NCI-H1105 (cell line): ENCODE results near the gene MGLL.

Source experiments
- DNase-seq: peaks from one replicate; lab custom pipeline; 2025; lab: John Stamatoyannopoulos, UW

MGLL gene

GRCh38 chr3:127822041-127822681 lies at the start of gene MGLL:
Gene MGLL (minus strand): TSS chr3:127822515. CDS start chr3:127822318, 197 bp downstream.
- no peak for DNase-seq

GRCh38 chr3:127870156-127870555 lies 47.8 kb upstream of the MGLL start:
- DNase-seq: no peak

- no peak for DNase-seq
Observed at GRCh38 chr3:127867986-127868385, 45.7 kb upstream of the MGLL start.

GRCh38 chr3:127867412-127867811 lies 45.1 kb upstream of the MGLL start:
- DNase-seq: no peak

GRCh38 chr3:127865941-127866340 lies 43.6 kb upstream of the MGLL start:
- DNase-seq: no peak

- DNase-seq: no peak
Observed at GRCh38 chr3:127860211-127860696, 37.9 kb upstream of the MGLL start.

GRCh38 chr3:127859730-127860129 lies 37.4 kb upstream of the MGLL start:
- DNase-seq: no peak

- DNase-seq: no peak
Observed at GRCh38 chr3:127858937-127859336, 36.6 kb upstream of the MGLL start.

GRCh38 chr3:127858521-127858920 lies 36.2 kb upstream of the MGLL start:
- DNase-seq: no peak

GRCh38 chr3:127857333-127857732 lies 35.0 kb upstream of the MGLL start:
- no peak for DNase-seq

GRCh38 chr3:127856801-127857200 lies 34.5 kb upstream of the MGLL start:
- DNase-seq: no peak

- DNase-seq: no peak
Observed at GRCh38 chr3:127855246-127855645, 32.9 kb upstream of the MGLL start.

GRCh38 chr3:127853681-127854080 lies 31.4 kb upstream of the MGLL start:
- DNase-seq: no peak

GRCh38 chr3:127851899-127852298 lies 29.6 kb upstream of the MGLL start:
- peak; percentile 41 for DNase-seq

GRCh38 chr3:127849368-127849767 lies 27.1 kb upstream of the MGLL start:
- DNase-seq: no peak

- no peak for DNase-seq
Observed at GRCh38 chr3:127848131-127849129, 26.1 kb upstream of the MGLL start.

- no peak for DNase-seq
Observed at GRCh38 chr3:127847236-127847720, 25.0 kb upstream of the MGLL start.

GRCh38 chr3:127846576-127846975 lies 24.3 kb upstream of the MGLL start:
- DNase-seq: no peak

- no peak for DNase-seq
Observed at GRCh38 chr3:127844326-127844942, 22.1 kb upstream of the MGLL start.

GRCh38 chr3:127840671-127841070 lies 18.4 kb upstream of the MGLL start:
- DNase-seq: no peak

- DNase-seq: no peak
Observed at GRCh38 chr3:127839099-127839498, 16.8 kb upstream of the MGLL start.
